HEK293 (cell line): ENCODE data around the gene SLC46A1.

Source experiments
- BCL11B ChIP-seq: fragments of 450-650 bp; formaldehyde crosslinking; IDR thresholded peaks from 2 replicates; pipeline ENCODE4 v1.5.1; 2016; ENCODE audit warnings: low read depth, missing biosample characterization, missing genetic modification characterization
- HOXC10 ChIP-seq: sonication (generic); formaldehyde crosslinking; IDR thresholded peaks from 2 replicates; pipeline ENCODE4 v1.8.1; 2023; ENCODE audit warnings: mild to moderate bottlenecking, missing genetic modification reagents
- HOXD13 ChIP-seq: sonication (generic); formaldehyde crosslinking; IDR thresholded peaks from 2 replicates; pipeline ENCODE4 v1.8.0; 2022; ENCODE audit warnings: missing genetic modification reagents, borderline replicate concordance
- KLF1 ChIP-seq: fragments of 450-650 bp; formaldehyde crosslinking; IDR thresholded peaks from 2 replicates; pipeline ENCODE4 v1.5.1; 2016; ENCODE audit warnings: missing biosample characterization, missing genetic modification characterization
- KLF8 ChIP-seq: fragments of 450-650 bp; formaldehyde crosslinking; IDR thresholded peaks from 2 replicates; pipeline ENCODE4 v1.5.1; 2016; ENCODE audit warnings: missing biosample characterization, missing genetic modification characterization
- PRDM10 ChIP-seq: fragments of 450-650 bp; formaldehyde crosslinking; IDR thresholded peaks from 2 replicates; pipeline ENCODE4 v1.5.1; 2016; ENCODE audit warnings: missing biosample characterization, missing genetic modification characterization
- REPIN1 ChIP-seq: fragments of 450-650 bp; formaldehyde crosslinking; IDR thresholded peaks from 2 replicates; pipeline ENCODE4 v1.5.1; 2017; ENCODE audit warnings: missing biosample characterization, missing genetic modification characterization, low read depth
- SETDB1 ChIP-seq: IDR thresholded peaks from one replicate; pipeline ENCODE4 v1.6.1; 2017; ENCODE audit warnings: mild to moderate bottlenecking, low read length, moderate library complexity, mixed read lengths; ENCODE audit not compliant: insufficient read length
- TCF7L2 ChIP-seq: IDR thresholded peaks from 2 replicates; pipeline ENCODE4 v1.6.1; 2011; ENCODE audit warnings: low read depth, mild to moderate bottlenecking, inconsistent platforms, low read length, moderate library complexity, borderline replicate concordance
- ZBTB1 ChIP-seq: fragments of 450-650 bp; formaldehyde crosslinking; IDR thresholded peaks from 2 replicates; pipeline ENCODE4 v1.5.1; 2016; ENCODE audit warnings: missing biosample characterization, missing genetic modification characterization
- ZEB2 ChIP-seq: fragments of 450-650 bp; formaldehyde crosslinking; IDR thresholded peaks from 2 replicates; pipeline ENCODE4 v1.5.1; 2016; ENCODE audit warnings: missing biosample characterization, missing genetic modification characterization
- ZFP37 ChIP-seq: fragments of 450-650 bp; formaldehyde crosslinking; IDR thresholded peaks from 2 replicates; pipeline ENCODE4 v1.5.1; 2016; ENCODE audit warnings: missing biosample characterization, missing genetic modification characterization
- ZFP69B ChIP-seq: fragments of 450-650 bp; formaldehyde crosslinking; IDR thresholded peaks from 2 replicates; pipeline ENCODE4 v1.5.1; 2016; ENCODE audit warnings: missing biosample characterization, missing genetic modification characterization
- ZIC2 ChIP-seq: fragments of 450-650 bp; formaldehyde crosslinking; IDR thresholded peaks from 2 replicates; pipeline ENCODE4 v1.5.1; 2016; ENCODE audit warnings: missing biosample characterization, missing genetic modification characterization
- ZNF121 ChIP-seq: fragments of 450-650 bp; formaldehyde crosslinking; IDR thresholded peaks from 2 replicates; pipeline ENCODE4 v1.5.1; 2016; ENCODE audit warnings: missing biosample characterization, missing genetic modification characterization
- ZNF133 ChIP-seq: fragments of 450-650 bp; formaldehyde crosslinking; IDR thresholded peaks from 2 replicates; pipeline ENCODE4 v1.5.1; 2016; ENCODE audit warnings: missing biosample characterization, missing genetic modification characterization
- ZNF157 ChIP-seq: fragments of 450-650 bp; formaldehyde crosslinking; IDR thresholded peaks from 2 replicates; pipeline ENCODE4 v1.5.1; 2016; ENCODE audit warnings: missing biosample characterization, missing genetic modification characterization
- ZNF169 ChIP-seq: fragments of 450-650 bp; formaldehyde crosslinking; IDR thresholded peaks from 2 replicates; pipeline ENCODE4 v1.5.1; 2016; ENCODE audit warnings: missing biosample characterization, missing genetic modification characterization
- ZNF211 ChIP-seq: fragments of 450-650 bp; formaldehyde crosslinking; IDR thresholded peaks from 2 replicates; pipeline ENCODE4 v1.5.1; 2016; ENCODE audit warnings: low read depth, missing biosample characterization, missing genetic modification characterization
- ZNF248 ChIP-seq: fragments of 450-650 bp; formaldehyde crosslinking; IDR thresholded peaks from 2 replicates; pipeline ENCODE4 v1.5.1; 2017; ENCODE audit warnings: missing biosample characterization, missing genetic modification characterization
- ZNF335 ChIP-seq: fragments of 450-650 bp; formaldehyde crosslinking; conservative IDR thresholded peaks from 2 replicates; pipeline ENCODE4 v1.5.1; 2016; ENCODE audit warnings: missing biosample characterization, missing genetic modification characterization
- ZNF354C ChIP-seq: fragments of 450-650 bp; formaldehyde crosslinking; IDR thresholded peaks from 2 replicates; pipeline ENCODE4 v1.5.1; 2016; ENCODE audit warnings: missing biosample characterization, missing genetic modification characterization, low read depth, borderline replicate concordance
- ZNF404 ChIP-seq: fragments of 450-650 bp; formaldehyde crosslinking; IDR thresholded peaks from 2 replicates; pipeline ENCODE4 v1.5.1; 2017; ENCODE audit warnings: missing biosample characterization, missing genetic modification characterization
- ZNF501 ChIP-seq: fragments of 450-650 bp; formaldehyde crosslinking; IDR thresholded peaks from 2 replicates; pipeline ENCODE4 v1.5.1; 2016; ENCODE audit warnings: missing biosample characterization, missing genetic modification characterization
- ZNF548 ChIP-seq: fragments of 450-650 bp; formaldehyde crosslinking; IDR thresholded peaks from 2 replicates; pipeline ENCODE4 v1.5.1; 2016; ENCODE audit warnings: missing biosample characterization, missing genetic modification characterization
- ZNF561 ChIP-seq: fragments of 450-650 bp; IDR thresholded peaks from 2 replicates; pipeline ENCODE4 v1.5.1; 2018; ENCODE audit warnings: missing biosample characterization, missing genetic modification characterization, borderline replicate concordance
- ZNF600 ChIP-seq: fragments of 450-650 bp; formaldehyde crosslinking; IDR thresholded peaks from 2 replicates; pipeline ENCODE4 v1.5.1; 2016; ENCODE audit warnings: missing biosample characterization, missing genetic modification characterization
- ZNF610 ChIP-seq: fragments of 450-650 bp; formaldehyde crosslinking; IDR thresholded peaks from 2 replicates; pipeline ENCODE4 v1.5.1; 2016; ENCODE audit warnings: missing biosample characterization, missing genetic modification characterization, borderline replicate concordance
- ZNF654 ChIP-seq: fragments of 450-650 bp; formaldehyde crosslinking; IDR thresholded peaks from 2 replicates; pipeline ENCODE4 v1.5.1; 2016; ENCODE audit warnings: low read depth, missing biosample characterization, missing genetic modification characterization
- ZNF660 ChIP-seq: fragments of 450-650 bp; IDR thresholded peaks from 2 replicates; pipeline ENCODE4 v1.5.1; 2018; ENCODE audit warnings: missing biosample characterization, mild to moderate bottlenecking, missing genetic modification characterization
- ZNF776 ChIP-seq: fragments of 450-650 bp; formaldehyde crosslinking; IDR thresholded peaks from 2 replicates; pipeline ENCODE4 v1.5.0; 2017; ENCODE audit warnings: missing biosample characterization, missing genetic modification characterization, borderline replicate concordance
- ZNF791 ChIP-seq: fragments of 450-650 bp; formaldehyde crosslinking; IDR thresholded peaks from 2 replicates; pipeline ENCODE4 v1.5.1; 2016; ENCODE audit warnings: missing biosample characterization, missing genetic modification characterization
- ZNF792 ChIP-seq: fragments of 450-650 bp; formaldehyde crosslinking; IDR thresholded peaks from 2 replicates; pipeline ENCODE4 v1.5.1; 2016; ENCODE audit warnings: missing biosample characterization, missing genetic modification characterization
- ZNF830 ChIP-seq: fragments of 450-650 bp; IDR thresholded peaks from 2 replicates; pipeline ENCODE4 v1.5.0; 2018; ENCODE audit warnings: missing biosample characterization, missing genetic modification characterization, low read depth, mild to moderate bottlenecking, moderate library complexity
- ZSCAN18 ChIP-seq: fragments of 450-650 bp; formaldehyde crosslinking; IDR thresholded peaks from 2 replicates; pipeline ENCODE4 v1.5.1; 2016; ENCODE audit warnings: missing biosample characterization, missing genetic modification characterization
- TF ChIP-seq, protein P1 (sequence below): fragments of 450-650 bp; IDR thresholded peaks from 2 replicates; pipeline ENCODE4 v1.5.1; 2018; ENCODE audit warnings: missing biosample characterization, missing genetic modification characterization

The SLC46A1 gene

DNA sequence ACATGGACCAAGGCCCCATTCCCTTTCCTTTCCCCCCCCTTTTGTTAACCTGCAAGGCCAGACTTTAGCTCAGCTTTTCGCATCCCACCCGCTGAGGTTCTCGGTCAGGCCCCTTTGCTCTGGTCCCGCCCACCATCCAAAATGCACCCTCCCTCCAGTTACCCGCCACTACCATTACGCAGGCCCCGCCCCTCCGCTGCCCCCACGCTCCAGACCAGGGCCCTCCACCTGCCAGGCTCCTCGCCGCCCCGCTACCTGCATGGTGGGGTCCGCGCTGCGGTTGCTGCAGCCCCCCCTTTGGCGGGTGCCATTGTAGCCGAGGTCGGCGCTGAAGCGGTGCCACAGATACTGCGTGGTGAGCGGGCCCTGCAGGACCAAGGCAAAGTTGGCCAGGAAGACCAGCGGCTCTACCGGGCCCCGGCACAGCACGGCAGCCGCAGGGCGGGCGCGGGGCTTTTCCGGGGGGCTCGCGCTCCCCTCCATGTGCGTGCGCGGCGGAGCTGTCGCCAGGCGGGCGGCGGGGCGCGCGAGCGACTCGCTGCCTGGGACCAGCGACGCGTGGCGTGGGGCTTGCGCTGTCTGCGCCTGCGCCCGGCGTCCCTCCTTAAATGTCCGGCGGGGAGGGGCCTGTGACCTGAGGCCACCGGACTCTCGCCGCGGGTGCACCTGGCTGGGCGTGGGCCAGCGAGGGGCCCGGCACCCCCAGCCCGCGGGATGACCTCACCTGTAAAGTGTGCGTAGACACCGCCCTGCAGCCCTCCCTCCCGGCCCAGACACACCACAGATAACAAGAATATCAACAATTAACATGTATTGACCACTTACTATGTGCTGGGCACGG, at the start of gene SLC46A1 (continued):
- TF ChIP-seq HOXD13 (no peak), ZBTB1 (tag by site-specific recombination) (no peak), TCF7L2 (no peak), ZNF660 (tag by site-specific recombination) (0 out of 2 replicates have a peak, but pooled peaks have one; percentile 17), ZSCAN18 (no peak), ZNF600 (tag by site-specific recombination) (peak; percentile 97), ZNF121 (tag by site-specific recombination) (no peak), ZNF169 (no peak), ZIC2 (tag by site-specific recombination) (peak; percentile 61), ZFP37 (no peak), HOXC10 (no peak), BCL11B (tag by site-specific recombination) (peak; percentile 65; the same call in 1 of the 2 replicates), ZNF791 (tag by site-specific recombination) (no peak), ZNF354C (no peak), ZNF792 (tag by site-specific recombination) (no peak), REPIN1 (tag by site-specific recombination) (no peak), ZNF211 (tag by site-specific recombination) (no peak), ZEB2 (tag by site-specific recombination) (peak; percentile 31), ZNF548 (tag by site-specific recombination) (no peak), ZNF561 (tag by site-specific recombination) (peak; percentile 36; the same call in 1 of the 2 replicates), KLF1 (peak; percentile 77), ZNF157 (tag by site-specific recombination) (no peak), ZNF610 (tag by site-specific recombination) (no peak), ZNF776 (tag by site-specific recombination) (no peak), ZNF404 (no peak), ZNF248 (tag by site-specific recombination) (no peak), PRDM10 (tag by site-specific recombination) (peak; percentile 96), ZNF830 (tag by site-specific recombination) (no peak), ZFP69B (tag by site-specific recombination) (peak; percentile 82; the same call in 1 of the 2 replicates), ZNF335 (tag by site-specific recombination) (peak; percentile 96), SETDB1 (no peak), ZNF133 (tag by site-specific recombination) (no peak), KLF8 (tag by site-specific recombination) (peak; percentile 73; the same call in 1 of the 2 replicates), ZNF654 (no peak), ZNF501 (no peak)
- TF ChIP-seq, protein P1, sequence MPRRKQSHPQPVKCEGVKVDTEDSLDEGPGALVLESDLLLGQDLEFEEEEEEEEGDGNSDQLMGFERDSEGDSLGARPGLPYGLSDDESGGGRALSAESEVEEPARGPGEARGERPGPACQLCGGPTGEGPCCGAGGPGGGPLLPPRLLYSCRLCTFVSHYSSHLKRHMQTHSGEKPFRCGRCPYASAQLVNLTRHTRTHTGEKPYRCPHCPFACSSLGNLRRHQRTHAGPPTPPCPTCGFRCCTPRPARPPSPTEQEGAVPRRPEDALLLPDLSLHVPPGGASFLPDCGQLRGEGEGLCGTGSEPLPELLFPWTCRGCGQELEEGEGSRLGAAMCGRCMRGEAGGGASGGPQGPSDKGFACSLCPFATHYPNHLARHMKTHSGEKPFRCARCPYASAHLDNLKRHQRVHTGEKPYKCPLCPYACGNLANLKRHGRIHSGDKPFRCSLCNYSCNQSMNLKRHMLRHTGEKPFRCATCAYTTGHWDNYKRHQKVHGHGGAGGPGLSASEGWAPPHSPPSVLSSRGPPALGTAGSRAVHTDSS (tag by site-specific recombination) = no peak
